C4-2B (cell line): ENCODE results near the gene ST6GALNAC3.

Experiments used
- ZFX ChIP-seq: fragments of 450-650 bp; IDR thresholded peaks from 2 replicates; pipeline ENCODE4 v1.6.1; 2017
- TF ChIP-seq, protein P1 (sequence below): fragments of 450-650 bp; conservative IDR thresholded peaks from 2 replicates; pipeline ENCODE4 v1.5.1; 2017; ENCODE audit warnings: mild to moderate bottlenecking

DNA sequence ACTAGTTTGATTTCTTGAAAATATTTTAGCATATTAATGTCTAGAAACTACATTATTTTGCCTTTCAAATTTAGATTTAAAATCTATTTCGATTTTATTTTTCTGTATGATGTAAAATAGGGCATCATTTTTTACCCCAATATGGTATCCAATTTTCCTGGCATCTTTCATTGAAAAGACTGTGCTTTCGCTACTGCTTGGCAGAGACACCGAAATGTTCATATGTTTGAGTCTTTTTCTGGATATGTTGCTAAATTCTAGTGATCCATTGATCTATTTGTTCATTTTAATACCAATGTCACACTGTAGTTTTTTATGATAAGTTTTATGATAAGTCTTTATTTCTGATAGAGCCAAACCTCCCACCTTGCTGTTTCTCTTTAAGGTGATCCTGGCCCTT lies 24.3 kb downstream of the ST6GALNAC3 start:
- TF ChIP-seq, protein P1, sequence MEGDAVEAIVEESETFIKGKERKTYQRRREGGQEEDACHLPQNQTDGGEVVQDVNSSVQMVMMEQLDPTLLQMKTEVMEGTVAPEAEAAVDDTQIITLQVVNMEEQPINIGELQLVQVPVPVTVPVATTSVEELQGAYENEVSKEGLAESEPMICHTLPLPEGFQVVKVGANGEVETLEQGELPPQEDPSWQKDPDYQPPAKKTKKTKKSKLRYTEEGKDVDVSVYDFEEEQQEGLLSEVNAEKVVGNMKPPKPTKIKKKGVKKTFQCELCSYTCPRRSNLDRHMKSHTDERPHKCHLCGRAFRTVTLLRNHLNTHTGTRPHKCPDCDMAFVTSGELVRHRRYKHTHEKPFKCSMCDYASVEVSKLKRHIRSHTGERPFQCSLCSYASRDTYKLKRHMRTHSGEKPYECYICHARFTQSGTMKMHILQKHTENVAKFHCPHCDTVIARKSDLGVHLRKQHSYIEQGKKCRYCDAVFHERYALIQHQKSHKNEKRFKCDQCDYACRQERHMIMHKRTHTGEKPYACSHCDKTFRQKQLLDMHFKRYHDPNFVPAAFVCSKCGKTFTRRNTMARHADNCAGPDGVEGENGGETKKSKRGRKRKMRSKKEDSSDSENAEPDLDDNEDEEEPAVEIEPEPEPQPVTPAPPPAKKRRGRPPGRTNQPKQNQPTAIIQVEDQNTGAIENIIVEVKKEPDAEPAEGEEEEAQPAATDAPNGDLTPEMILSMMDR = no peak
- no peak for TF ChIP-seq ZFX
